DND-41 (cell line): ENCODE measurements around the gene APOF.

Experiments
- ATAC-seq: fragments of 200-7000 bp; cut with Tn5 transposase; 3 replicates; pipeline ENCODE4 v1.9.1; 2021; ENCODE audit warnings: low read depth; ENCODE audit not compliant: insufficient read depth
- DNase-seq: peaks from one replicate; pipeline ENCODE4 v3.0.0-alpha.2; 2020
- H2AFZ ChIP-seq: 2 replicates; pipeline ENCODE4 v1.6.0; 2012; ENCODE audit warnings: low read depth, low read length
- H3K27ac ChIP-seq: 2 replicates; pipeline ENCODE4 v1.5.1; 2012; ENCODE audit warnings: low read length, inconsistent platforms
- H3K27me3 ChIP-seq: fragments of 200-600 bp; sonication (generic); 2 replicates; pipeline ENCODE4 v1.6.0; 2012; ENCODE audit warnings: low read length, mild to moderate bottlenecking, inconsistent platforms; ENCODE audit not compliant: insufficient read depth, poor library complexity
- H3K36me3 ChIP-seq: 2 replicates; pipeline ENCODE4 v1.5.1; 2012; ENCODE audit warnings: low read length, inconsistent platforms; ENCODE audit not compliant: insufficient read depth
- H3K4me1 ChIP-seq: 2 replicates; pipeline ENCODE4 v1.5.1; 2012; ENCODE audit warnings: mild to moderate bottlenecking, low read length; ENCODE audit not compliant: insufficient read depth
- H3K4me2 ChIP-seq: 2 replicates; pipeline ENCODE4 v1.6.0; 2012; ENCODE audit warnings: mild to moderate bottlenecking, moderate library complexity, low read length, inconsistent platforms; ENCODE audit not compliant: insufficient read depth
- H3K4me3 ChIP-seq, 2 experiments: fragments of 200-600 bp in 1 of 2; shearing (Covaris generic) in 1 of 2; 2 replicates each; pipeline ENCODE4 v1.5.1; 2012 to 2016; ENCODE audit warnings: inconsistent platforms in 2 of 2, low read length in 2 of 2, mild to moderate bottlenecking in 2 of 2, low read depth in 1 of 2, moderate library complexity in 1 of 2
- H3K79me2 ChIP-seq: 2 replicates; pipeline ENCODE4 v1.6.0; 2012; ENCODE audit warnings: low read length, inconsistent platforms; ENCODE audit not compliant: insufficient read depth
- H3K9ac ChIP-seq: 2 replicates; pipeline ENCODE4 v1.6.0; 2012; ENCODE audit warnings: low read depth, mild to moderate bottlenecking, inconsistent platforms, low read length, moderate library complexity
- H3K9me3 ChIP-seq: 2 replicates; pipeline ENCODE4 v1.5.1; 2012; ENCODE audit warnings: low read length, moderate library complexity, mild to moderate bottlenecking, inconsistent platforms; ENCODE audit not compliant: insufficient read depth, severe bottlenecking
- H4K20me1 ChIP-seq: 2 replicates; pipeline ENCODE4 v1.6.0; 2012; ENCODE audit warnings: low read length; ENCODE audit not compliant: insufficient read depth
- EZH2 ChIP-seq: IDR thresholded peaks from 3 replicates; pipeline ENCODE4 v1.6.1; 2012; ENCODE audit warnings: borderline replicate concordance, low read depth, mild to moderate bottlenecking, moderate library complexity, low read length, inconsistent platforms; ENCODE audit not compliant: severe bottlenecking
- TF ChIP-seq, protein P1 (sequence below): IDR thresholded peaks from 2 replicates; pipeline ENCODE4 v1.5.1; 2012; ENCODE audit warnings: borderline replicate concordance, low read length, moderate library complexity, mild to moderate bottlenecking; ENCODE audit not compliant: poor library complexity, severe bottlenecking; ENCODE audit errors: extremely low read depth

Gene APOF

DNA sequence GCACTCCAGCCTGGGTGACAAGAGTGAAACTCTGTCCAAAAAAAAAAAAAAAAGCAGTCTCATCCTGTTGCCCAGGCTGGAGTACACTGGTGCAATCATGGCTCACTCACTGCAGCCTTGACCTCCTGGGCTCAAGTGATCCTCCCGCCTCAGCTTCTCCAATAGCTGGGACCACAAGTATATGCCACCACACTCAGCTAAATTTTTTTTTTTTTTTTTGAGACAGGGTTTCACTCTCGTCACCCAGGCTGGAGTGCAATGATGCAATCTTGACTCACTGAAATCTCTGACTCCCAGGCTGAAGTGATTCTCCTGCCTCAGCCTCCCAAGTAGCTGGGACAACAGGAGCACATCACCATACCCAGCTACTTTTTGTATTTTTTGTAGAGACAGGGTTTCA lies 41.6 kb downstream of the APOF start:
- Histone ChIP-seq H2AFZ (no peak overlapping the region), H3K4me1 (peaks cover 11% of the 10 kb centered on the region), H3K9ac (no peak overlapping the region), H4K20me1 (no peaks in the 10 kb centered on the region), H3K79me2 (no peaks in the 10 kb centered on the region), H3K27ac (no peak overlapping the region), H3K4me3 (no peak overlapping the region), H3K27me3 (no peaks in the 10 kb centered on the region), H3K9me3 (no peaks in the 10 kb centered on the region), H3K36me3 (peaks cover 63% of the 10 kb centered on the region), H3K4me2 (no peak overlapping the region)
- DNase-seq (no peak), ATAC-seq (no peak)
- TF ChIP-seq, protein P1, sequence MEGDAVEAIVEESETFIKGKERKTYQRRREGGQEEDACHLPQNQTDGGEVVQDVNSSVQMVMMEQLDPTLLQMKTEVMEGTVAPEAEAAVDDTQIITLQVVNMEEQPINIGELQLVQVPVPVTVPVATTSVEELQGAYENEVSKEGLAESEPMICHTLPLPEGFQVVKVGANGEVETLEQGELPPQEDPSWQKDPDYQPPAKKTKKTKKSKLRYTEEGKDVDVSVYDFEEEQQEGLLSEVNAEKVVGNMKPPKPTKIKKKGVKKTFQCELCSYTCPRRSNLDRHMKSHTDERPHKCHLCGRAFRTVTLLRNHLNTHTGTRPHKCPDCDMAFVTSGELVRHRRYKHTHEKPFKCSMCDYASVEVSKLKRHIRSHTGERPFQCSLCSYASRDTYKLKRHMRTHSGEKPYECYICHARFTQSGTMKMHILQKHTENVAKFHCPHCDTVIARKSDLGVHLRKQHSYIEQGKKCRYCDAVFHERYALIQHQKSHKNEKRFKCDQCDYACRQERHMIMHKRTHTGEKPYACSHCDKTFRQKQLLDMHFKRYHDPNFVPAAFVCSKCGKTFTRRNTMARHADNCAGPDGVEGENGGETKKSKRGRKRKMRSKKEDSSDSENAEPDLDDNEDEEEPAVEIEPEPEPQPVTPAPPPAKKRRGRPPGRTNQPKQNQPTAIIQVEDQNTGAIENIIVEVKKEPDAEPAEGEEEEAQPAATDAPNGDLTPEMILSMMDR = no peak
- TF ChIP-seq EZH2 = no peak

DNA sequence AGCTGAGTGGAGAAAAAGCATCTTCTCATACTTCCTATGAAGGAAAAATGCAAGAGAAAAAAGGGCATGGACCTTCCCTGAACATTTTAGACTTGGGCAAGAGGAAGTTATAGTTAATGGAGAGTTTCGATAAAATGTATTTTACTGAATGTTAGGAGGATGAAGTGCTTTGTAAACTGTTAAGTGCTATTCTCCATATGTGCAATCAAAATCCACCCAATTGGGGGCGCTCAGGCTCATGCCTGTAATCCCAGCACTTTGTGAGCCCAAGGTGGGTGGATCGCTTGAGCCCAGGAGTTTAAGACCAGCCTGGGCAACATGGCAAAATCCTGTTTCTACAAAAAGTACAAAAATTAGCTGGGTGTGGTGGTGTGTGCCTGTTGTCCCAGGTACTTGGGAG lies 45.0 kb downstream of the APOF start:
- Histone ChIP-seq H3K36me3 (peaks cover 42% of the 10 kb centered on the region), H3K27me3 (no peaks in the 10 kb centered on the region), H3K79me2 (peaks cover 20% of the 10 kb centered on the region), H3K4me2 (no peak overlapping the region), H4K20me1 (no peaks in the 10 kb centered on the region), H2AFZ (no peak overlapping the region), H3K4me1 (peaks cover 25% of the 10 kb centered on the region), H3K9ac (no peak overlapping the region), H3K27ac (no peak overlapping the region), H3K9me3 (no peaks in the 10 kb centered on the region), H3K4me3 (no peak overlapping the region)
- no peak for ATAC-seq
- TF ChIP-seq, protein P1 = peak; percentile 13
- no peak for TF ChIP-seq EZH2
- DNase-seq = no peak

DNA sequence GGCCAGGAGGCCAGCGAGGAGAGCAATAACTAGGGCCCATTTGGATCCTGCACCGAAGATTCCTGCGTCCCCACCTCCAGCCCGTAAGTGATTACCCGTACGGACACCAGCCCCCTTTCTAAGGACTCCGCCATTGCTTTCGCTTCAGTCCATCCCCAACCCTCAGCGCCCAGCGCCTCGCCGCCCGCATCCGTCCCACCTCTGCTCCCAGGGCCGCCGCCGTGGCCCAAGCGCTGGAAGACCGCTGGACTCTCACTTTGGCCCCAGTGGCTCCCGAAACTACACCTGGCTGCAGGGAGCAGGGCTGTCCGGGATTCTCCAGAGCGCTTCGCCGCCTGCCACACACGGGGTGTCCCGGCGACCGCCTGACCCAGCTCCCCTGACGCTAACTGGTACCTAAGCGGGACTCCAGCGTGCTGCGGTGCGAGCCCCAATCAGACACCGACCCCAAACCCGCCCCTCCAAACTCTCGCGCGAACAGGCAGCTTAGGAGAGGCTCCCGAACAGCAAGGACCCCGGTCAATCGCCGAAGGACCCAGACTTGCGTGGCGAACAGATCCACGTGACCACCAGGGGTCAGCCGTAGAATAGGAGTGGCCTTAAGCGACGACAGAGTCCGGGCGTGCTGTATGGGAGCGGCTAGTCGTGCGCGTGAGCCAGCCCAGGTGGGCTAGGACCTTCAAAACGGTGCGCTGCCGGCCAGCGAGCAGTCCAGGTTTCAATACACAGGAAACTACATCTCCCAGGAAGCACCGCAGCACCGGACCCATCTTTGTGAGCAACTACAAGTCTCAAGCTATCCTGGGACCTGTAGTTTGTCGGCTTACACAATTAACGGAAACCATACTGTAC lies 46.8 kb downstream of the APOF start, which contains the start of gene CNPY2:
Gene CNPY2 (minus strand): TSS at position 367 of the 852 bp plus-strand sequence. CDS start 771 bp downstream, outside the sequence.
- H3K4me3 ChIP-seq = peak within 1 kb of the TSS; percentile 48 to 71
- peaks cover 25% of the 10 kb centered on the region for H3K4me1 ChIP-seq
- peak within 1 kb of the TSS; percentile 68 for H3K4me2 ChIP-seq
- no peak for TF ChIP-seq EZH2
- TF ChIP-seq, protein P1 = peak; percentile 23
- H4K20me1 ChIP-seq = no peaks in the 10 kb centered on the region
- H2AFZ ChIP-seq = peak within 1 kb of the TSS; percentile 76
- H3K9me3 ChIP-seq = no peaks in the 10 kb centered on the region
- ATAC-seq = peak; percentile 92
- H3K79me2 ChIP-seq = peaks cover 20% of the 10 kb centered on the region
- peak within 1 kb of the TSS; percentile 85 for H3K27ac ChIP-seq
- H3K9ac ChIP-seq = peak within 1 kb of the TSS; percentile 67
- H3K27me3 ChIP-seq = no peaks in the 10 kb centered on the region
- peaks cover 35% of the 10 kb centered on the region for H3K36me3 ChIP-seq
- peak; percentile 94 for DNase-seq
